ENCODE results near the gene EIF3L. TPM values are rescaled to one million over a fixed set of nuclear protein-coding genes. Genes with fewer than 3 reads are reported as not detected.
A peak's percentile ranks its signal among the peaks of the same experiment; 100 is the strongest.

Gene EIF3L
- total RNA-seq, 1 donor from 2014 or later: 526 TPM

- Mint-ChIP-seq H3K27me3 (ENCODE audit: unreplicated experiment) (peaks cover 2% of the 10 kb centered on the region), H3K4me3 (ENCODE audit: unreplicated experiment) (peak overlapping the region; percentile 94), H3K9me3 (ENCODE audit: unreplicated experiment) (peaks cover 9% of the 10 kb centered on the region), H3K27ac (ENCODE audit: unreplicated experiment) (peak overlapping the region; percentile 74), H3K36me3 (ENCODE audit: unreplicated experiment) (no peaks in the 10 kb centered on the region), H3K4me1 (ENCODE audit: low read depth, unreplicated experiment) (peaks cover 5% of the 10 kb centered on the region)
- peak; percentile 71 for DNase-seq
- TF ChIP-seq CTCF (IDR thresholded peaks at IDR 0.05; ENCODE audit: partially characterized antibody, unreplicated experiment): no peak
Measured at GRCh38 chr22:37843741-37844089, 5.5 kb upstream of the EIF3L start.

DNA sequence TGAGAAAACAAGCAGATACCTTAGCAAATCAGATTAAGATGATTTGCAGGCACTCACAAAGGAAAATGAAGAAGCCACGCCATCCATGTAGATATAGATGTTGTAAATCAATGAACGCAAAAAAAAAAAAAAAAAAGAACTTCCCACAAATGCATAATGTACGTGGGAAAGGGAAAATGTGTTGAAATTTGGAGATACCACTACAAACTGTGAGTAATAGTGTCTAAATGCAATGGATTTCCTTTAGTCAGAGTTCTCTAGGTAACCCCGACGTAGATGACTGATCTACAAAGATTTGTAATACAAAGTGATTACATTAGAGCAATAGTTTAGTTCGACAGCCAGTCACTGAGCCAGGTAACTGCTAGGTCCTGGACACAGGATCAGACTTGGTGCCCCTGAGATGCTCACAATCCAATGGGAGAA, 4.3 kb upstream of the EIF3L start:
- Mint-ChIP-seq H3K27ac (ENCODE audit: unreplicated experiment) (no peak overlapping the region), H3K4me1 (ENCODE audit: low read depth, unreplicated experiment) (peaks cover 5% of the 10 kb centered on the region), H3K4me3 (ENCODE audit: unreplicated experiment) (peak overlapping the region; percentile 81), H3K27me3 (ENCODE audit: unreplicated experiment) (peaks cover 6% of the 10 kb centered on the region), H3K36me3 (ENCODE audit: unreplicated experiment) (no peaks in the 10 kb centered on the region), H3K9me3 (ENCODE audit: unreplicated experiment) (peaks cover 10% of the 10 kb centered on the region)
- DNase-seq: no peak
- TF ChIP-seq CTCF (IDR thresholded peaks at IDR 0.05; ENCODE audit: partially characterized antibody, unreplicated experiment): no peak

DNA sequence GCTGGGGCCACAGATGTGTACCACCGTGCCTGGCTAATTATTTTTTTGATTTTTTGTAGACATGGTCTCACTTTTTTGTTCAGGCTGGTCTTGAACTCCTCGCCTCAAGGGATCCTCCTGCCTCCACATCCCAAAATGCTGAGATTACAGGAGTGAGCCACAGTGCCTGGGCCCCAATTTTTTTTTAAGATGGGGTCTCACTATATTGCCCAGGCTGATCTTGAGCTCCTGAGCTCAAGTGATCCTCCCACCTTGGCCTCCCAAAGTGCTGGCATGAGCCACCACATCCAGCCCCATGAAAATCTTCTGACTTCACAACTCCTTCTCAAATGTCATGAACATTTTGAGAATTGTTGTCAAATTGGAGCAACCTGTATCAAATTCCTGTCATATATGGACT, 2.8 kb upstream of the EIF3L start:
- Mint-ChIP-seq H3K36me3 (ENCODE audit: unreplicated experiment) (no peaks in the 10 kb centered on the region), H3K27me3 (ENCODE audit: unreplicated experiment) (peaks cover 6% of the 10 kb centered on the region), H3K4me3 (ENCODE audit: unreplicated experiment) (no peak overlapping the region)

DNA sequence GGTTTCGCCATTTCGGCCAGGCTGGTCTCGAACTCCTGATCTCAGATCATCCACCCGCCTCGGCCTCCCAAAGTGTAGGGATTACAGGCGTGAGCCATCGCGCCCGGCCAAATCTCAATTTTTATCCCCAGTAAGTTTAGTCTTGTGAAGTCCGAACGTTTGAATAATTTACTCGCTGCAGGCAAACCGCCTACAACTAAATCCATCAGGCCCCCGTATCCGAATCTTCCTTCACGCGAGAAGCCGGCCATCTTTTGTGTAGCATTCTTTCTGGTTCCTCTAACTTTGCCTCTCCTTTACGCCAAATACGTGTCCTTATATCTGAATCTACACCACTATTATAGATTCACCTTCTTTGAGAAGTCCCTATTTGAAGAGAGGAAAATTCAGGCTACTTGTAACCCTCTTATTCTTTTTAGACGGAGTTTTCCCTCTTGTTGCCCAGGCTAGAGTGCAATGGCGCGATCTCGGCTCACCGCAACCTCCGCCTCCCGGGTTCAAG, 581 bp upstream of the EIF3L start:
- Mint-ChIP-seq H3K27me3 (ENCODE audit: unreplicated experiment) (peaks cover 8% of the 10 kb centered on the region), H3K4me3 (ENCODE audit: unreplicated experiment) (peak overlapping the region; percentile 95), H3K4me1 (ENCODE audit: low read depth, unreplicated experiment) (peaks cover 5% of the 10 kb centered on the region), H3K9me3 (ENCODE audit: unreplicated experiment) (peaks cover 11% of the 10 kb centered on the region), H3K27ac (ENCODE audit: unreplicated experiment) (peak overlapping the region; percentile 89), H3K36me3 (ENCODE audit: unreplicated experiment) (no peaks in the 10 kb centered on the region)
- DNase-seq: no peak
- TF ChIP-seq CTCF (IDR thresholded peaks at IDR 0.05; ENCODE audit: partially characterized antibody, unreplicated experiment): no peak

More for the DNA sequence above, 2.8 kb upstream of the EIF3L start:
- DNase-seq: no peak
- H3K4me1 Mint-ChIP-seq (ENCODE audit: low read depth, unreplicated experiment): peaks cover 8% of the 10 kb centered on the region
- no peak for TF ChIP-seq CTCF (IDR thresholded peaks at IDR 0.05; ENCODE audit: partially characterized antibody, unreplicated experiment)
- H3K27ac Mint-ChIP-seq (ENCODE audit: unreplicated experiment): no peak overlapping the region
- H3K9me3 Mint-ChIP-seq (ENCODE audit: unreplicated experiment): peaks cover 11% of the 10 kb centered on the region

- no peaks in the 10 kb centered on the region for H3K36me3 Mint-ChIP-seq (ENCODE audit: unreplicated experiment)
Measured at GRCh38 chr22:37850801-37851200, 1.6 kb downstream of the EIF3L start.

More at GRCh38 chr22:37850801-37851200, 1.6 kb downstream of the EIF3L start:
- Mint-ChIP-seq H3K27me3 (ENCODE audit: unreplicated experiment) (peaks cover 11% of the 10 kb centered on the region), H3K27ac (ENCODE audit: unreplicated experiment) (no peak overlapping the region), H3K9me3 (ENCODE audit: unreplicated experiment) (peaks cover 11% of the 10 kb centered on the region), H3K4me1 (ENCODE audit: low read depth, unreplicated experiment) (peaks cover 5% of the 10 kb centered on the region), H3K4me3 (ENCODE audit: unreplicated experiment) (peak overlapping the region; percentile 95)
- DNase-seq: no peak
- TF ChIP-seq CTCF (IDR thresholded peaks at IDR 0.05; ENCODE audit: partially characterized antibody, unreplicated experiment): no peak

All from glutamatergic neuron (in vitro differentiated cells).